NCI-H2107 treated with DMSO at 0.1 percent for 48 hours (cell line): ENCODE measurements around the gene FHDC1.

Experiments used
- DNase-seq: peaks from one replicate; lab custom pipeline; 2025; ENCODE audit not compliant: unreplicated experiment; lab: John Stamatoyannopoulos, UW

FHDC1 gene

DNA sequence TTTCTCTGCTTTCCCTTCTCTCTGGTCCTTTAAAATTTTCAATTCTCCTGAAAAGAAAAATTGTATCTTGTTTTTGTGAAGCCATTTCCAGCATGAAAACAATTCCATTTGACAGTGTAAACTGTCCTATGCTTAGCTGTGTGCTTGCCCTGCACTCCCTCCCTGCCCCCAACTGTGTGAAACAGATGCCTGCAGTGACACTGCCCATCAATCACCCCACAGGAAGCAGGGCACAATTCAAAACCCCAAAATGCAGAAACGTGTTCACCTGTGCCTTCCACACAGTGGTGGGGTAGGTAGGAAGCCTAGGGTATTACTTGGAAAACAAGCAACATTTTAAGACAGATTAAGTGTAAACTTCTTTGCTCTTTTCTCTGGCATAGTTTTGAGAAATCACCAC, 6.2 kb upstream of the FHDC1 start:
- DNase-seq = no peak

DNA sequence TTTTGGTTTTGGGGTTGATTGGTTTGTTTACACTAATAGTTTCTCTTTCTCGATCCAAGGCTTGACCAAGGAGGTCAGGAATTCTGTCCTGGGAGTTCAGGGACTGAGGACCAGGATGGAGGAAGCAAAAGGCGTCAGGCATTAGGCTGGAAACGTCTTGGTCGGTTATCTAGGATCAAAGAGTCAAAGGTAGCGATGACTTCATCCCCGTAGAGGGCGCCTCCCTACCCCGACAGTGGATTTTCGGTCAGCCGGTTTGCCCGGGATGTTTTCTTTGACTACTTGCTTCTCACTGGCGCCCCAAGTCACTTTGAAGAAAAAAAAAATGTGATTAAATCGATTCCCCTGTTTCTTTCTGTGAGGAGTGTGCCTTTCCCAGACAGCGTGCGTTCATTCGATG, 980 bp upstream of the FHDC1 start:
- no peak for DNase-seq

DNA sequence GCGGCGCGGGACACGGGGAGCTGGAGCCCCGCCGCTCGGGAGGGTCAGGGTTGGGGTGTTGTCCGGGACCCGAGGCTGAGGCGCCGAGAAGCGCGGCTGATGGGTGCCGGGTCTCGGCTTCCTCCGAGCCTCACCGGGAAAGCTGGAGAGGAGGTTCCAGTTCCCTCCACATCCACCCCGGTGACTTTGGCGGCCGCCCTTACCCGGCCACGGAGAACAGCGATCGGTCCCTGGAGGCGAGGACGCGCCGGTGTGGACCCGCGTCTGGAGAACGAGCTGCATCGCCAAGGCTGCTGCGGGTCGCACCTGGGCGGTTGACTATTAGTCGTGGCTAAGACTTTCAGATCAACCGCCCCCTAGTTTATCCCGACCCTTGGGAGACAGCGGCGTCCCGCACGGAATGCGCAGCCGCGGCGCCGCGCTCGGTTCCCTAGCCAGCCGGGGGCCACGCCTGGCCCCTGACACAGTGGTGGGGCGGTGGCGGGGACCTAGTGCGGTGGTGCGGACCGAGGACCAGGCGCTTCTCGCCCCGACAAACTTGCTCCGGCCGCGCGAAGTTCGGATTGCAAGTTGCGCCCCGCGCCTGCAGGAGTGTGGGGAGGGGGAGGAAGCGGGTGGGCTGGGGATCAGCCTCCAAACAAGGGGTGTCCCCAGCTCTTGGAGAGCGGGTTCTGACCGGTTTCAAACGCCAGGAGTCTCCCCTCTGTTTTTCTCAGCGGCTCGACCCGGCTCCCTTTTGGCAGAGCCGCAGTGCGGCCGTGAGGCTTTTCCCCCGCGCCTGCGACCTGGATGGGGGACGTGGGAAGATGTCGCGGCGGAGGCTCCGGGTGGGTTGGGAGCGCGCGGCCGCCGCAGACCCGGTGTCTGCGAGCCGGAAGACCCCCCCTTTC, 568 bp downstream of the FHDC1 start:
- no peak for DNase-seq

DNA sequence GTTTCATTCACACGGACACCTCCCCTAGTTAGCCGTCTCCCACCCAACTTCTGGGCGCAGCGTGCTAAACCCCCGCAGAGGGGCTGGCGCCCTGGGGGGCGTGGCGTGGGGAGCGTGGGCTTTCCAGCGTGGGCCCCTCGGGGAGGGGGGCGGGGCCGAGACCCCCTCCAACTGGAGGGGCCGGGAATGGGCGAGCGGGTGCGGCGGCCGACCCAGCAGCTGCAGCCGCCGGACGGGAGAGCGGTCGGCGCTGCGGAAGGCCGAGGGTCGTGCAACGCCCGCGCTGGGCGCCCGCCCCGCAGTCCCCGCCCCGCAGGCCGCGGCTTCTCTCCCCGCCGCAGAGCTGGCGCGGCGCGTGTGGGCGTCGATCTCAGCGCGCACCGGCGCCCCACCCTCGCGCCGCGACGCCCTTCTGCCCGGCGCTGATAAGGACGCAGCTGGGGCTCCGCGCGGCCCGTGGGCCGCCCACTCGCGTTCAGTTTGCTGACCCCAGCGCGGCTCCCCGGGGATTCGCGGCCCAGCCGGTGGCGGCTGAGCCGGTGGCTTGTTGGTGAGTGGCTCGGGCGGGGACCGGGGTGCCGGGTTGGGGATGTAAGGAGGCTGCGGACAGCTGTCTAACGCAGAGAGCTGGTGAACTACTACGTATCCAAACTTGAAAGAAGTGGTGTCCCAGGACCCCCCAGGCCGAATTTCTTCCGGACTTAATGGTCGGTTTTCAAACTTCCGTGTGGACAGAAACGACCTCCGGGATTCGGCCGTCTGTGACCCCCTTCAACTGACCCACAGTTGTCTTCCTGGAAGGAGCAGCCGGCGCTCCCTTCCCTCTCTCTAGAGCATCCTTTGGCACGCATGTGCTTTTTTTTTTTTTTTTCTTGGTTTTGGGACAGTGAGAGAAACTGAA, 1.5 kb downstream of the FHDC1 start:
- DNase-seq = no peak

DNA sequence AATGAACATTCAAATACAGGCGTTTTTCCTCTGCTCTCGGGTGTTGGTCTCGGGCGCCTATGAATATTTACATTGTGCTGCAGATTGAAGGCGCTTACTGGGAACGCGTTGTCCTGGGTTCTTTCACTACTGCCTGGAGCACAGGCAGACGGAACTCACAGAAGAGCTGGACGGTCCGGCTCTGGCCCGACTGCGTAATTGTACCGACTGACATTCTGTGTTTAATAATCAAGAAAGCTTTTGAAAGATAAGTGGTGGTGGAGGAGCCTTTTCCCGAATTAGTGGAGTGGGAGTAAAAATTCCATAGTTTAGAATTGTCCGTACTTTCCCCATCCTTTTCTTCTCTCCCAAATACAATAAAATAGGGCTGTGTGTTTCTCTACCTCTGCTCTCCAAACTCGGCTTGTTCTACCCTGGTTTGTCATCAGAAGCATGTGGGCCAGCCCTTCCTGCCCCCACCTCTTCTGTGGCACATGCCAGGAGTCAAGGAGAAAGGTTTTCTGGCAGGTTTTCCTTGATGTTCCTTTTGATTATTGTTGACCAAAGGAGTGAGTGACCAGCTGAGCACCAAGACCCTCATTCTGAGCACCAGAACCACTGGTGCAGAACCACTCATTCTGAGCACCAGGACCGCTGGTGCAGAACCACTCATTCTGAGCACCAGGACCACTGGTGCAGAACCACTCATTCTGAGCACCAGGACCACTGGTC, 2.3 kb downstream of the FHDC1 start:
- no peak for DNase-seq

DNA sequence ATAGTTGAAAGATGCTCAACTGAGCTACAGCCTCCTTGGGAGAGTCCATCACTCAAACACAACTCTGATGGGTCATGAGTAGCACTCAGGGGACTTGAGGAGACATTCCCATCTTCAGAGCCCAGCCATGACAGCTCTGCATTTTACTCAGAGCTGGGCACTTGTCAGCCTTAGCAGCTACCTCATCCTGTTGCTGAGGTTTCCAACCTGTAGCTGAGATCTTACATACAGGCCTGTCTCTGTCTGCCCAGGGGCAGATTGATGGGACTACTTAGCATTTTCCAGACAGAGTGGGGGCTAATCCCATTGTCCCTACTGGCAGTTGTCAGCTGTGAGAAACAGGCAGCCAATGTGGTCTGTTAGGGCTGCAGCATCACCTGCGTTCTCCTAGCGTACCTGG, 3.5 kb downstream of the FHDC1 start:
- no peak for DNase-seq

DNA sequence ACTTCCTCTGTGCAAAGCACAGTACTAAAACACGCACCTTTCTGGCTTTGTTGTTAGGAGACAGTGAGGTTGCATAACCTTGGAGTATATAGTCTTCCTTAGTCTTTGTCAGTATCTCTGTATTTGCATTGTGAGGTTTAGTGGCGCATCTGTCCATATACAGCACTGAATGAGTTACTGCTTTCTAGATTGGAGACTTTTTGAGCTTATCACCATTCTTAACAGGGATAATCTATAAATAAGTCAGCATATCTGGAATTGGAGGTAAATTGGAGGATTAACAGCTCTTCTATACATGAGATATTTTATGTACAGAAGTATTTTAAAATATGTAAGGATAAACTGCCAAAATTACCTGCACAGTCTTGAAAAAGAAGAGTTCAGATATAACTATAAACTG, 4.3 kb downstream of the FHDC1 start:
- no peak for DNase-seq

DNA sequence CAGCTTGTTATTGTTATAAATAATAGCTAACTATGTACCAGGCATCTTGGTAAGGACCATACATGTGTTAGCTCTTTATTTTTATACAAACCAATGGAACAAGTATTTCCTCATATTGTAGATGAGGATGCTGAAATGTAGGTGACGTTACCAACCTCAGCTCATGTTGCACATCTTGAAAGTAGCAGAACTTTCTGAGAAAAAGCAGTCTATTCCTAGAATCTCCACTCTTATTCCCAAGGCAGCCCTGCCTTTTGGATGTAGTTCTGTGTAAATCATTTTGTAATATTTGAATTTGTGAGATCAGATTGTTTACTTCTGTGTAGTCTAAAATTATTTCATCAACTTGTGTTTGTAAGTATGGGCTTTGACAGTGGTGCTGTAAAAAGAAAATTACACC, 5.3 kb downstream of the FHDC1 start:
- DNase-seq = no peak

DNA sequence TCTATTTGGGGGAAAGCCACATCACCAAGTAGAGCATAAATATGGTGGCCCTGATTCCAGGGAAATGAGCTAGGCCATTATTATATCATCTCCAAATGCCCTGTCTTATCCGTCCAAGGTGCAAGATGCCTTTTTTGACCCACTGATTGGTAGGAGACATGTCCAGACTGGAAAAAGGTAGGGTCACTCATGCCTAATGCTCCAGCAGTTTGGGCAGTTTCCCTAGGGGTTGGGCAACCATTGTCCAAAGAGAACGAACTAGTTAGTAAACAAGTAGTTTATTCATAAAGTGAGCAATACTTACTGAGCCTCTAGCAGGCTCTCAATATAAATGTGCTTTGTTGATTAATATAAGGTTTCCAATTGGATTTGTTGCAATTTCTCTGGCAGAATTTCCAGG, 6.2 kb downstream of the FHDC1 start:
- no peak for DNase-seq

DNA sequence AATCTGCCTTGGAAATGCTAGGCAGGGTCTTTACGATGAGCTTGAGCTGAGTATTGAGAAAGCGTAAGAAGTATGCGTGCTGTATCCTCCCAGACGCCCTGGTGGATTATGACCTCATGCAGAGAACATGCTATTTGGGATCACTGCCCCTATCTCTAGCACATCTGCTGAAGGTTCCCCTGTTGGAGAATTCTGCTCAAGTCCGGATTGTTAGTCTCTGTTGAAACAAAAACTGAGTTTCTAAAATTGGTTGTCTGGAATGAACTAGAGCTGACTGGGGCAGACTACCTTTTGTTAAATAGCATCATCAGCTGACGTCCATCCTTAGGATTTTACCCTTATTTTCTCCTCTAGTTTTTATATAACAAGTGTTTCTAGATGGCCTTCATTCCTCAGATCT, 7.5 kb downstream of the FHDC1 start:
- DNase-seq = no peak

DNA sequence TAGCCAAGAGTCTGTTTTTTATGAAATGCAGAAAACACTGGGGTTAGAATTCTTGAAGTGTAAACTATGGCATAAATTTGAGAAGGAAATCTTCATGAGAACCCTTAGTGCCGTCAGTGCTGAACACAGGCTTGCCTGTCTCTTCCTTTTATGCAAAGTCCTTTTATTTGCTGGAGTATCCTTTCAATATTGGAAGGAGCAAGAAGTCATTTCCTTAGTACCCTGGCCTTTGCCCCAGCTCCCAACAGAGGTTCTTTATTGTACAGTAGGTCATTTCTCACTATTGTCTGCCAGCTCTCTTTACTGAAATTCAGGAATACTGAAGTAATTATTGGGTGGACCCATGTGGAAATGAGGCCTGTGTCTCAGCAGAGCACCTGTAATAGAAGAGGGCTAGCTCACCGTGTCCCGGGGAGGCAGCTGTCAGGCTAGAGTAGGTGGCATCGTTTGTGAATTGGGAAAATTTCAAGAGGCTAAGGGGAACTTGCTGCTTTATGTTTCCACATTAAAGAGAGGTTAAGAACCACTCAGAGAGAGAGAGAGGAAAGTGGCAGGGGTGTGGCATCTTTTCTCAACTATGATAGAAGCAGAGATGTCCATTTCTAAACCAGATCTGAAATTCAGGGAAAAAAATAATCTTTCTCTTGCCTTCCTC, 8.7 kb downstream of the FHDC1 start:
- peak; percentile 18 for DNase-seq

DNA sequence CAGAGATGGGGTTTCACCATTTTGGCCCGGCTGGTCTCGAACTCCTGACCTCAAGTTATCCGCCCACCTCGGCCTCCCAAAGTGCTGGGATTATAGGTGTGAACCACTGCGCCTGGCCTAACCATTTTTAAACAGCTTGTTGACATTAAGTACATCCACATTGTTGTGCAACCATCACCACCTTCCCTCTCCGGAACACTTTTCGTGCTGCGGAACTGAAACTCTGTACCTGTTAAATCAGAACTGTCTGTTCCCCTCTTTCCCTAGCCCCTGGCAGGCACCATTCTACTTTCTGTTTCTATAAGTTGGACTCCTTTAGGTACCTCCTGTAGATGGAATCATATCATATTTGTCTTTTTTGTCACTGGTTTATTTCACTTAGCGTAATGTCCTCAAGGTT, 9.5 kb downstream of the FHDC1 start:
- no peak for DNase-seq

DNA sequence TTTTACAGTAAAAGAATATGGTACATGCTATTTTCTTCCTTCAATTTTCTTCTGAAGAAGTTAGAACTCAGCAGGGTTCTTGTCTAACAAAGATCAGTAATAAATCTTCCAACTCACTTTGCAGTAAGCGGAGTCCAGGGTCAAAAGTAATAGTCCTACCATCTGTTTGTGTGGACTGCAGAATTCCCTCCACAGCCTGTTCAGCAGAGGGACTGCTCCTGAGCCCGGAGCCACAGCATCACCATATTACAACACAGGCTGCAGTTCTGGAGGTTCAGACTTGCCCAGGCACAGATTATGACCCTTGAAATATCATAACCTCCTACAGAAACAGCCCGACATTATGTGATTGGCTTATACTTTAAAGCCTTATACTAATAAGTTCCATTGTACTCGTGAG, 10.3 kb downstream of the FHDC1 start:
- DNase-seq = no peak

DNA sequence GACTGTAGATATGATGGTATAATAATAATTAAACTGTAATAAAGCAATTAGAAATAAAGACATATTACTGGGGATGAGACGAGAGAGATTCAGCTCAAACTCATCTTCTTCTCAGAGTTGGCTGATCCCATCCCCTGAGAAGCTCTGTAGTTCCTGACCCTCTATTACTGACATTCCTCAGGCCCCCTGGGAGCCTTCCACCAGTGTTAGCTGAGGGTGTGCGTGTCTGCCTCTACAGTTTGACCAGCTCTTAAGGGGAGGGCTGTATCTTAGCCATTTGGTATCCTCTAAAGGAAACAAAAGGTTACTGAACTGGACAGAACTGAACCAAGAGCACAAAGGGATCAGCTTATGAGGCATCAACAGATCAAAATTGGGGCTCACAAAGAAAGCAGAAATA, 11.2 kb downstream of the FHDC1 start:
- DNase-seq = no peak

DNA sequence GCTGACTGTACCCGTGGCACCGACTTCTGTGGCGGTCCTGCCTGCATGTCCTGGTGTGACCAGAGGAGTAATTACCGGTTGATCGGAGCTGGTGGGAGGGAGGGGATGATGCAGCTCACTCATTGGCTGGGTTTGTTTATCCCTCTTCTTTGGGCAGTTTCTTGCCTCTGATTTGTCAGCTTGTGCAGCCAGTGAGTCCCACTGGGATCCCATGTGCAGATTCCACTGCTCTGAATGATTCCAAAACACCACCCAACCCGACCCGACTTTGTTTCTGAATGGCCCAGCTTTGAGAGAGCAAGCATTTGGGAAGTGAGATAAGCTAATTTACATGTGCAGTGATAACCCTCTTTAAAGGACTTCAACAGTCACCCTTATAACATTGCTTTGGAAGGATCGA, 13.8 kb downstream of the FHDC1 start:
- no peak for DNase-seq

DNA sequence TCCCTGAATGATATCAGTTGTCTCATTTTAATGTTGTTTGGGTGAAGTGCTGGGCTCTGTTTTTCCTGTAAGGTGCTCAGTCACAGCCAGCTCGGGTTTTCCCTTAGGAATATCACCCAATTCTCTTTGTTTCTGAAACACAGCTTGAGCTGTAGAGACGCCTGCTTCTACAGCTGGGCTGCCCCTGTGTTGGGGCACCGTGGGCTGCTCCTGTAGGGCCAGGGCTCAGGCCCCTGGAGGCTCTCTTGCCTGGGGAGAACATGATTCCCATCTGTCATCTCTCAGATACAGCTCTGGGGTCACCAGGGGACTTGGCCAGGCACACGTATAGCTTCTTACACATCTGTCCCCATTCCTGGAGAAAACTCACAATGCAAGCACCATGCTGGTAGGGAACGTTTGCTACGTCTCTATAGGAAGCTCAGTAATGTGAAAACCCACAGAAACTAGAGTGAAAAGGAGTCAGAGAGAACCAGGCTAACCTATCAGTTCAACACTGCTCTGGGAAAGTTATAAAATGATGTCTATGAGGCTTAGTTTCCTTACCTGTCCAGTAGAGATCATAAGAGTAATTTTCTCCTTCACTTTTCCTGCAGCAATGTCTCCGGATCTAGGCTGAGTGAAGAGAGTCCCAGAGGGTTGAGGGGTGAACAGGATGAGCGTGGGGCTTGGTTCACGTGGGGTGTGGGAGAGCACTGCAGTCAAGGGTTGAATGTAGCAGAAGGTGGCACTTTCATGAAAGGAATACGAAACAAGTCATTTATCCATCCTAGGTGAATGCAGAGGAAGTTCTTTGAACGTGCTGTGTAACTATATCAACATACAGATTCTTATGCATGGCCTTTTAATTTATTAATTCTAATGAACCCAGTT, 14.5 kb downstream of the FHDC1 start:
- no peak for DNase-seq

DNA sequence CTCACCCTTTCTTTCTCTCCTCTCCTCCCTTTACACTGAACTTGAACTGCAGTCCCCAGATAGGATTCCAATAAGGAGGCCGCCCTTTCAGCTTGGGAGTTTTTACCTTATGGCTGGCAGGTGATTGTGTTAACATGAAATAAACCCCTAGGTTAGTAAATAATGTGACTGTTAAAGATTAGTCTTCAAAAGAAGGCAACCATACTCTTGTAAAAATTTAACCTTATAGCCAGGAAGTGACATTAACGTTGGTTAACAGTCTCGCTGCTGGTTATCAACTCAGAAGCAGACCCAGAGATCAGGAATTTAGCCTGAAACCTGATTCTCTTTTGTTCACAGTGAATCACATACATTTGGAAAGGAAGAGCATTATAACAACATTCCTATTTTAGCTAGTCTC, 15.2 kb downstream of the FHDC1 start:
- no peak for DNase-seq

DNA sequence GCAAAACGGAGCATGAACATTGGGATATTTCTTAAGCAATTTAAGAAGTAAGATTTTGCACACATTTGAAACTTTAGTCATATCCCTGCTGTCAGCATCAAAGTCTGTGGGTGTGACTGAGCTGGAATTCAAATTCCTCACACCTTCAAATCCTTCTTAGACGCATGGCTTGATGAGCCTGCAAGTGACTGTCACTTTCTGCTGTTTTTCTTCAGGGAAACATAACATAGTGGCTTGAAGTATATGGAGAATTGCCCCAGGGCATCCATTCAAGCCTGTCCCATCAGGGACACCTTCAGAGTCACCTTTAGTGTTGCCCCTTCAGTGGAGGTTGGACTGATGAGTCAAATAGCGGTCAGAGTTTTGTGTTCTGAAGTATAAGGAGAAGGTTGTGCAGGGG, 17.4 kb downstream of the FHDC1 start:
- DNase-seq = no peak

DNA sequence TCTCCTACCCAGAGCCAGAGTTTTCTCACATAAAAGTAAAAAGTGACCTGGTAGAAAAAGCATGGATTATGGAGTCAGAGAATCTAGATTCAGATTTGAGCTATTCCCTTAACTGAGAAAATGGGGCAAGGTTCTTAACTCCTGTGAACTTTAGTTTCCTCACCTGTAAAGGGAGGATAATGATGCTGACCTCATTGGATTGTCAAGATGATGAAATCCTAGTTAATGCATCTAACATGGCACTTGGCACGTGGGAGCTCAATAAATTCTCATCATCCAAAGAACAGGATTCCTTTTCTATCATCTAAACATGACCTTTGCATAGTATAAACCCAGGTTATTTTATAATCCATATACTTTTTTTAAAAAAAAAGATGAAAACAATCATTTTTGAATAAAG, 18.6 kb downstream of the FHDC1 start:
- no peak for DNase-seq

DNA sequence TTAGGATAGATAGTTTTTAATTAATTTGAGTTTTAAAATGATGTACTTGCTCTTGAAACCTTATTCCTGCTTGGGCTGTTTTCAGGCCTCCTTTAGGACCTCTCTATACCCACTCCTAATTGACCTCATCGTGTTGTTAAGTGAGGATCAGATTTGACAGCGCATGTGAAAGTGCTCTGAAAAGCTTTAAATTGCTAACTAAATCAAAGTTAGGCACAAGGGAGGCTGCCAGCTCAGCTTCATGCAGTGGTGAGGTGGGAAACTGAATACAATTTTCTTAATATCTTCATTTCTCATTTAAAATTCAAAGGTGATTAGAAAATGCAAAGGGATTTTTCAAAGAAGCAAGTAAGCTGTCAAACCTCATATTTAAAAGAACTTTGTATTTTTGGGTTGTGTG, 20.0 kb downstream of the FHDC1 start:
- no peak for DNase-seq
